GM19455 (cell line): Measurements from ENCODE around the gene NPAS1.

ENCODE experiments used
- ATAC-seq: cut with Tn5 transposase; IDR thresholded peaks from one replicate; pipeline ENCODE4 v1.9.1; 2021; ENCODE audit not compliant: unreplicated experiment

The NPAS1 gene, protein sequence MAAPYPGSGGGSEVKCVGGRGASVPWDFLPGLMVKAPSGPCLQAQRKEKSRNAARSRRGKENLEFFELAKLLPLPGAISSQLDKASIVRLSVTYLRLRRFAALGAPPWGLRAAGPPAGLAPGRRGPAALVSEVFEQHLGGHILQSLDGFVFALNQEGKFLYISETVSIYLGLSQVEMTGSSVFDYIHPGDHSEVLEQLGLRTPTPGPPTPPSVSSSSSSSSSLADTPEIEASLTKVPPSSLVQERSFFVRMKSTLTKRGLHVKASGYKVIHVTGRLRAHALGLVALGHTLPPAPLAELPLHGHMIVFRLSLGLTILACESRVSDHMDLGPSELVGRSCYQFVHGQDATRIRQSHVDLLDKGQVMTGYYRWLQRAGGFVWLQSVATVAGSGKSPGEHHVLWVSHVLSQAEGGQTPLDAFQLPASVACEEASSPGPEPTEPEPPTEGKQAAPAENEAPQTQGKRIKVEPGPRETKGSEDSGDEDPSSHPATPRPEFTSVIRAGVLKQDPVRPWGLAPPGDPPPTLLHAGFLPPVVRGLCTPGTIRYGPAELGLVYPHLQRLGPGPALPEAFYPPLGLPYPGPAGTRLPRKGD

DNA sequence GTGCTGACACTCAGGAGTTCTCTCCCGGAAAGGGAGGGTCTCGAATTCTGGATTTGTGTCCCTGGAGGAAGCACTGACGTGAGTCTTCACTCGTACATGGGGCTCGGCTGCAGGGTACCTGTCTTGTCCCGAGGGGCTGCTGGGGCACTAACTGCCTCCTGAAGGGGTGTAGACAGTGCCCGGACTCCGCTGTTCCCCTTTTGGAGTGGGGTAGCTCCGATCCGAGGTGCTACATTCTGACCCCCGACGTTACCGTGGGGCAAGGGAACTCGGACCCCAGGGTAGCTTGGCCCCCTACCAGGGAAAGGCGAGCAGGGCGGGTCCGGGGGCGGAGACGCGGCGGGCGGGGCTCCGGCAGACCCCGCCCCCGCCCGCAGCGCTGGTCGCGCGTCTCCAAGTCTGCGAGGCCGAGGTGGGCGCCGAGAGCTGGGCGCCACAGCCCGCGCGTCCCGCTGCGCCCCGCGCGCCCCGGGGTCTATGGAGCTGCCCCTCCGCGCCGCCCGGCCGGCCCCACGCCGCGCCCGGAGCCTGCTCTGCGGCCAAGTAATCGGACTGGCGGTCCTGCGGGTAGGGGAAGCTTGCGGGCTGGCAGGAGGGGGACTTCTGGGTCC lies at the start of gene NPAS1:
NPAS1 (plus strand) TSS at position 407 of the 611 bp plus-strand sequence. CDS start 1,211 bp downstream, outside the sequence.
- ATAC-seq, result no peak

DNA sequence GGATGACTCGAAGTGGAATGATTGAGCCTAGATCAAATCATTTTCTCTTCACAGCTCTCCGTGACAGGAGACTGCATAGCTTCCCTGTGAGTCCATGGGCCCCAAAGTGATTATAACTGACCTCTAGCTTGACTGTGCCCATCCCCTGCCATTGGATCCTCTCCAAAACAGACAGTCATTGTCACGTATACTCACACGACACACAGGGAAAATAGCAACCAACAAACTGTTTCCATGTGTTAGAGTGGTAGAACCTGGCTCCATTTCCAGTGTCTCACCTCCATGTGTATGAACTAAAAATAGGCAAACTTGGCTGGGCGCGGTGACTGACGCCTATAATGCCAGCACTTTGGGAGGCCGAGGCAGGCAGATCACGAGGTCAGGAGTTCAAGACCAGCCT lies 48.8 kb upstream of the NPAS1 start:
- ATAC-seq, result no peak

DNA sequence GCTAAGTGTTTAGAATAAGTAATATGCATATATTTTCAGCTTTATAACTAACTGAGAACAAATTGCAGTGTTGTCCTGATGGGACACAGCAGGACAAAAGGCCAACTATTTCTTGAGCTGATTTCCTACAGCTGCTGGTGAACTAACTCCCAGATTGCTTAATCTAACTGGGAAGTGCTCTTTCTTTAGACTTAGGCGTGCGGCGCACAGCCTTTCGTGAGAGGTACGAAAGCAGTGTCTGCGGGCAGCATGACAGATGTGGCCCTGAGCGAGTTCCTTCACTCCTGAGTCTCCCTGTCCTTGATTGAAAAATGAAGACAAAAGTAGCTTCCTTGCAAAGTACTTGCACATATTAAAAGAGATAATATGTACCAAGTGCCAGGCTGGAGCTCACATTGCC lies 47.3 kb upstream of the NPAS1 start:
- no peak for ATAC-seq

DNA sequence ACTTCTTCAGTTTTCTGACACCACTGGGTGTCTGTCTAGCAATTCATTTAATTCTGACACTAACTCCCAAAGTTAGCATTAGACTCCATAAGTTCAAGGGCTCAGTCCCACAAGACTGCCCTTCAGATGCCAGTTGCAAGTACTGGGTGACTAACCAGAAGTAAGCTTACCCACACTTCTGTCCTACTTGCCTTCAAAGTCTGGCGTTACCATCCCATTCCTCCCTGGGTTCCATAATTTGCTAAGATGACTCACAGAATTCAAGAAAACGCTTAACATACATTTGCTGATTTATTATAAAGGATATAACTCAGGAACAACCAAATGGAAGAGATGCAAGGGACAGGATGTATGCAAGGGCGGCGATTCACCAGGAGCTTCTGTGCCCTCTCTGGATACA lies 45.5 kb upstream of the NPAS1 start:
- no peak for ATAC-seq

DNA sequence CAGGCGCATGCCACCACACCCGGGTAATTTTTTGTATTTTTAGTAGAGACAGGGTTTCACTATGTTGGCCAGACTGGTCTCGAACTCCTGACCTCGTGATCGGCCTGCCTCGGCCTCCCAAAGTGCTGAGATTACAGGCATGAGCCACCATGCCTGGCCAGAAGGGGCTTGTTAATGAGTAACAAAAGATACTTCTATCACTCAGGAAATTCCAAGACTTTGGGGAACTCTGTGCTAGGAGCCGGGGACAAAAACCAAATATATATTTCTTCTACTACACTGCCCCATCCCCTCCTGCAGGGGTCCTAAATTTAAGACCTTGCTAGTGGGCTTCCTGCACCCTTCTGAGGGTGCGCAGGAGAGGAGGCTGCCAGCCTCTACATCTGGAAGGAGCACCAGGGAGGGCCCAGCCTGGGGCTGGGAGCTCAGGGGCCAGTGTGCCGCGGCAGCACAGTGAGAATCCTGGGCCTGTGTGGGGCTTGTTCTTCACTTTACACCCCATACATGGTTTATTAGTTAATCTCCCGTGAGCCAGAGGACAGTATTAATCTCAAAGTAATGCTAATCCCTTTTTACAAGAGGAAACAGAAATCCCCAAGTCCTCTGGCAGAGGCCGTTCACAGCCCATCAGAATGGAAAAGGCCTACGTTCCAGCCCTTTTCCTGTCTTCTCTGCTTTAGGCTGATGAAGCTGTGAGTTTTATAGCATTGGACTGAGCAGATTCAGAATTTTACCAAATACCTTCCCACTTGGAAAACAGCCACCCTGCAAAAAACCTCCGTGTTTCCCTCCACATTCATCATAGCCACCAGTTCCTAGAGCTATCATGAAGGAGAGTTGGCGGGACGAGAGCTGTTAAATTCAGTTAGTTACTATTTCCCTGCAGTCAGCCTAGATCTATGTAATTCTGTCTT lies 44.4 kb upstream of the NPAS1 start:
- no peak for ATAC-seq

DNA sequence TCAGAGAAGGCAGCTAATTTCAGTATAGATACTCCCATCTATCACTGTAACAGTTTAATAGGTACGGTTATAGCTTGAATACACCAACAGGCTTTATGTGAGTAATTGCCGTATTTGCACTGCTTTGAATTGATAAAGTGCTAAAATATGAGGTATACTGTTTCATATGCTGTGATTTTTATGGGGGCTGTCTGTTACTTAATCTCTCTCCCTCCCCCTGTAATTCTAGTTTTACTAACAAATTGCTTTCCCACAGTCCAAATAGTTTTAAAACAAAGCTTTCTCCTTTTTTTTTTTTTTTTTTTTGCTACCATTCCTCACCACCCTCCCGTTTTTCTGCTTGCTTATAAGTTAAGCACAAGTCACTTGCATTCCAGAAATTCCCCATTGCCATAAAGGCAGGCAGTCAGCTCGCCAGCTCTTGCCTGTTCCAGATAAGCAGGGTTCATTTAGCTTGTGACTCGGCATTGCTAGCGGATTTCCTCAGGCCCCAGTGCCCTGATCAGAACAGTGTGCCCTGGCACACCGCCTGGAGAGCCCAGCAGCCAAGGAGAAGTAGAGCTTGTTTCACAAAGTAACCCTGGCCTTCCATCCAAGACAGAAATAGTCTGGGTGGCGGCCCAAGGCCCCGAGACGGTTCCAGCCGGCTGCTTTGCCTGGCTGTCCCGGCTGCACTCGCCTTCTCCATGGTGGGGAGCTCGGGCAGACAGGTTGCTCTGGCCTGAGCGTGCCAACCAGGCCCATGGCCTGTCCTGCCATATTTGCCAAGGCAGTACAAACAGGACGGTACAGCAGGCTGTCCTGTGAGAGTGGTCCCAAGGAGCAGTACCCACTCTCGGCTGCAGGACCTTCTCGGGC lies 43.5 kb upstream of the NPAS1 start:
- no peak for ATAC-seq

DNA sequence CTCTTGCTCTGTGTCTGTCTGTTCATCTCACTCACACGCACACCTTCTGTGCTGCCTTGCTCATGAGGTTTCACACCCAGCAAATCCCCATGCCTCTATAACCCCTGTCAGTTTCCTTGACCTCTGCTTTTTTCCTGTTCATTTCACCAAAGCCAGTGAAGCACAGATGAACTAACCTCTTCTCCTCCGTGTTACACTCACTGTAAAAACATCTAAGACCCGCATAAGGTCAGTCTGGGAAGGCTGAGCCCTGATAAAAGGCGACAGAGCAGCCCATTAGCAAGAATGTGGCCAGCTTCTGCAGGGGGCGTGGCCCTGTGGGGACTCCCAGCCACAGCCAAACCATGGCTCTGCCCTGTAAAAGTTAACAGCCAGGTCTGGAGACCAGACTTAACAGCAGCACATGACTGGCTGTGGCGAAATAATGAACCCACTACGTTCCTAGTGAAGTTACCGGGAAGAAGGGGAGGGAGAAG lies 42.8 kb upstream of the NPAS1 start:
- ATAC-seq, result no peak

DNA sequence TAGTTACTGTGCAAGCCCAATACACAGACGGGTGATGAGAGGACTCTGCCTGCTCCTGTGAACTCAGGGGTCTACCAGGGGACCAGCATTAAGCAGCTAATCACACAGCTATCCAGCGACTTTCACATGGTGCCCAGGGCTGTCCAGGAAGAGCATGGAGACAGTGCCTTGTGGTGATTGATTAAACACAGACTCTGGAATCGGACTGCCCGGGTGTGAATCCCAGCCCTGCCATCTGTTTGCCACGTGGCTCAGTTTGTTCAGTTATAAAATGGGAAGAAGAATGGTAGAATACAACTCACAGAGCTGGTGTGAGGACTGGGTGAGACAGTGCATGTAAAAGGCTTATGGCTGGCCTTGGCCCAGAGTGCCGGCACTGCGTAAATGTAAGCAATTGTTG lies 42.1 kb upstream of the NPAS1 start:
- ATAC-seq, result no peak

DNA sequence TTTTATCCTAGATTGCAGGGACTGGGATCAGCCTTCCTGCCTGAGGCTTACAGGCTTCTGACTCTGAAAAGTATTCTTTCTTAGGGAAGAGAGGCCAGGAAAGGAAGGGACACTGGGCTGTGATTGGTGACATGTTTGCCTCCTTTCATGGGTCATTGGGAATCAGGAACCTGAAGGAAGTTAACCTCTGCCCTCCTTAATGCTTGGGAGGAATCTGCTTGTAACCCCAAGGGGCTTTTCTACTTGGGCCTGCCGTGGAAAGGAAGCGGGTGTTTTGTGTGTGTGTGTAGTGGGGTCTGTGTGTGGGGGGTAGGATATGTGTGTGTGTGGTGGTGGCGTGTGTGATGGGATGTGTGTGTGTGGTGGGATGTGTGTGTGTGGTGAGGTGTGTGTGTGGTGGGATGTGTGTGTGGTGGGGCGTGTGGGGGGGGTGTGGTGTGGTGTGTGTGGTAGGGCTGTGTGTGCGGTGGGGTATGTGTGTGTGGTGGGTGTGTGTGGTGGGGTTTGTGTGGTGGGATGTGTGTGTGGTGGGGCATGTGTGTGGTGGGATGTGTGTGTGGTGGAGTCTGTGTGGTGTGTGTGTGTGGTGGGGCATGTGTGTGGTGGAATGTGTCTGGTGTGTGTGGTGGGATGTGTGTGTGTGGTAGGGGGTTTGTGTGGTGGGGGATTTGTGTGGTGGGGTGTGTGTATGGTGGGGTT lies 41.3 kb upstream of the NPAS1 start:
- ATAC-seq, result no peak

DNA sequence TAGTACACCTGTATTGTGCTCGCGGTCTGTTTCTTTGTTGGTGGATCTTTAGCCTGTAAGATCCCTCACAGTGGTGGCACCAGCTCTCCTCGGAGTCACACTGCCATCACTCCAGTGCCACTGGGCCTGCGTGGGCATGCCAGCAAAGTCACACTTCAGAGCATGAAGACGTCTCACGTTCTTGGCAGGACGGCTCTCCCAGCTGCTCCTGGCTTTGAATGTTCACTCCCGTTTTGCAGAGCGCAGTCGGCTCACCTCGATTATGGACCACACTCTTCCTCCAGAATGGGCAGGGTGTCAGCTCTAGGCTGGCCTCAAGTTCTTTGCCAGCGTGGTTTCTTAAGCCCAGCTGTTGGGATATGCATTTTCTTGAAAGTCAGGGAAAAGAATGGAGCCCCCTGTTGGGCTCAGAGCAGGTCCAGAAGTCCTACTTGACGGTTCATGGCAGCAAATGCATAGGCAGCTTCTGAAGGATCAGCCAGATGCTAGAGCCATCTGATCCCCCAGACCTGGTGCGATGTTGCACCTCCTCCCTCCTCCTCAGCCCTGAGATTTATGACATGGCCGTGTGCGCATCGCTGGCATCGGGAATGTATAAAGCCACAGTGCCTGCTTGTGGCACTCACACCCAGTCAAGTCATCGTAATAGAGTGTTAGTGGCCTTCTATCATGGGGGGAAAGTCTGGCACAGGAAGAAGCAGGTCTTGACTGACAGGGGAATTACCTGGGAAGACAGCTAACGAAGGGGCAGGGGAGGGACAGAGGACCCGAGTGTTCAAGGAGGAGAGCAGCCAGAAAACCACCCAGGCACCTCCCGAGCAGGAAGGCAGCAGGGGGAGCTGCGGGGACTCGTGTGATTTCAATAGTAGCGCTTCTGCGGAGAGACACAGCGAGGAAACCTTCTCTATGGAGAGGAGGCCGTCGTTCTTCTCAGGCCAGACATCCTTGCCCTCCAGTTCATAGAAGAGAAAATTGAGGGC lies 40.2 kb upstream of the NPAS1 start:
- no peak for ATAC-seq

DNA sequence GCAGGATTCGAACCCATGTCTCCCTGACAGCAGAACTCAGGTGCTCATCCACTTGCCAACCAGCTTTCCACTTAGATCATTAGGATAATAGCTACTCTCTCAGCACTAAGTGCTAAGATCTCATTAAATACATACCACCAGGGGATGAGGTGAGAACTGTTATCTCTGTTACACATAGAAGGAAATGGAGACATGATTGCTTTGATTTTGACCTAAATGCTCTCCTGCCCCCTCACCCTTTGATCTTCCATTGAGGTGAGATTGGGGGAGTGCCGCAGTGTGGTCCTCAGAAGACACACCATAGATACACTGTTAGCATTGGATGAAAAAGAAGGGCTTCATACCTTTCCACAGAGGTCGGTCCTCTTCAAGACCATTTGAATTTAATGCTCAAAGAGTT lies 38.9 kb upstream of the NPAS1 start:
- ATAC-seq, result no peak

DNA sequence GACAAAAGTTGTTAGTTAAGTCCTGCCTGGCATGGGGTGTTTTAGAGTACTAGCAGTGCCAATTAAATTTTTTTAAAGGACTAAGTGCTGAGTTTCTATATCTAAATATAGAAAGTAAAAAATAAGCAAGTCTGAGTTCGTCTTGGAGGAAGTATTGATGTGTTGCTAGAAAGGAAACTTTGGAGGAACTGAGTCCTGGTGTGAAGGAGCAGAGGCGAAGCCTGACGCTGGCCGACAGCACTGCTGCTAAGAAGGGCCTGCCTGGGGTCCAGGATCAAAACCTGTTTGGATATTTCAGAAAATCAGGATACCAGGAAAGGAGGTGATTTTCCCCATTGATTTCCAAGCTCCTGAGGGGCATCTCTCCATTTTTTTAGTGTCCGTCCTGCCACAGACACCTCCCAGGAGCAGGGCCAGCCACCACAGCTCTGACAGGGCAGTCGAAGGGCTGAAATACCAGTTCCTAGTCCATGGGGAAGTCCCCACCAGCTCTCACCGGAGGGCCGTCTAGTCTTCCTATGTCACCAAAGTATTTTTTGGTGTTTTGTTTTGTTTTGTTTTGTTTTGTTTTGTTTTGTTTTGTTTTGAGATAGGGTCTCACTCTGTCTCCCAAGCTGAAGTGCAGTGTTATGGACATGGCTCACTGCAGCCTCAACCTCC lies 38.2 kb upstream of the NPAS1 start:
- no peak for ATAC-seq

DNA sequence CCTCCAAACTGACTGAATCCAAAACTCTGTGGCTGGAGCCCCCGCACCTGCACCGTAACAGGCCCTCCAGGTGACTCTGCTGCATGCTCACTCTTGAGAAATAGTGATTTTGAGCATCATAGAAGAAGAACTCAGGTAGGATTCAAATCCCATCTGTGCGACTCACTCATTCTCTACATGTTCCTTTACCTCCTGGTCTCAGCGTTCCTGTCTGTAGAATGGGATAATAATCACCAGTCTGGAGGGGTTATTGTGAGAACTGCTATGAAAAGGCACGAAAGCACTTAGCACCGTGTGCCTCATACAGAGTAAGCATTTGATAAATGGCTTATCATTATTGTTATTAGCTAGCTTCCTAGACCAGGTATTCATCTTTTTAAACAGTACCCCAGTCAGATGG lies 36.5 kb upstream of the NPAS1 start:
- ATAC-seq, result no peak

DNA sequence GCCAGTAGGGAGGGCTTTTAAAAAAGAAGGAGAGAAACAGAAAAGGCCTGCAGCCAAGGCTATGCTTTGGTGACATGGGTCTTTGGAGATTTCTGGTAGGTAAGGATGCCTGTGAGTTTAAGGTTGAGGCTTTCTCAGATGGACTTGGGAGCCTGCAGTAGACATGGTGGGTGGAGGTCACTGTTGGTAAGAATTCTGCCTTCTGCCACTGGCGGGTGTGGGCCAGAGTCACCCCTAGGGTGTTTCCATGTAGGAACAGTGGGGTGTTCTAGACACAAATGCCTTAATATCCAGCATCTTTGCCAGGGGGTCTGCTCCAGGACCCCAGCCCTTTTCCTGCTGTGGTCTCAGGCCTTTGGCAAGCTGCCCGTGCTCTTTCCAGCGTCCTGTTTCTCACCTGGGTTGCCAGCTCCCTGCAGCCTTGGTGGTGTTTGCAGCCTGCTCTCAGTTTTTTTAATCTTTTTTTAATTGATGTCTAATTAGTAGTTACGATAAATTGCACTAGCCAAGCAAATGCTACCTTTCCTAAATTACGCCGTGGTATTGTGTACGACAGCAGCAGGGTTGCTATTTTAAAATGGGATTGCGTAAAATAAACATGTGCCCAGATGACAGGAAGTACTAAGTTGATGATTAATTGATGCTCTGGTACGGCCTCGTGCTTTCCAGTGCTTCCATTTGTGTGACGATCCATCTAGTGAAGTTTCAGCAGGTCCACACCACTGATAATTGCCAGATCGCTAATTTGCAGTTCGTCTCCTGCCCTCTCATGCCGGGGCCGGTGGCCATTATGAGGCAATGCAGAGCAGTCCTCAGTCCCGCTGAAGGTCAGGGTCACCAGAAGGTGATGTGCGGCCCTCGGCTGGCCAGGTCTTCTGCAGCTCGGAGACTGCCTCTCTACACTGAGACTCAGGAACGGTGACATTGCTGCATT lies 35.3 kb upstream of the NPAS1 start:
- ATAC-seq, result no peak

DNA sequence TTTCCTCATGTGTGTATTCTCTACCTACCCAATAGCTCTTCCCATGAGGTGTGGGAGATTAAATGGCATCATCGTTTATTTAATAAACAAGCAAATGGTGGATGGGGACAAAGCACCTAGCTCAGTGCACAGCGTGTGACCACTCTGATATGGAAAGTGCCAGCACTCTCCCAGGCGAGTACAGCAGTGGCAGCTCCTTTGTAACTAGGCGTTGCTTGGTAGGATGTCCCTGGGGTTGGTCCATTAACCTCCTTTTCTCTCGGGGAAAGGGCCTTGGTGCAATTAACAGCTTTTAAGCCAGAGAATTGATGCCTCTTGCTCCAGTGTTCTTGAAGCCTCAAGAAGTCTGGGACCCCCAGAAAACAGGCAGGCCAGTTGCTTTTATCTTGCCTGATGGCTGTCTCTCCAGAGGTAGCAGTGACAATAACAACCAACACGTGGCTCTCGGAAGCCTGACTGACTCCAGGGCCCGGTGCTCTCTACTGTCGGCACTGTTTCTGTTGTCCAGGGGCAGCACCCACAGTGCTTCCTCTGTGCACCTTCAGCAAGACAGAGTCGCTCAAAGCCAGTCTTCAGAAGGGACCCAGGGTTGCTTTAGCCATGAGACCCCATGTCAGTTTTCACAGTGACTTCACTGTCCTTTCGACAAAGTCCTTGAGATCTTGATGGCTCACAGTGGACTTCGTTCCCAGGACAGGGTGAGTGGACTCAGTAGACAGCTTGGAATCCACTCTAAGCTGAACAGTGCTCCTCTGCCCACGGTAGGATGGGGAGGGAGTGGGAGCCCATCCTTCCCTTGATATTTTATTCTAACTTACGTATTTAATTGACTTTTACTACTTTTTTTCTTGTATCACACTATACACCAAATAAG lies 33.9 kb upstream of the NPAS1 start:
- no peak for ATAC-seq
